Activated naive CD4-positive, alpha-beta T cell treated with anti-CD3 and anti-CD28 coated beads, Interleukin-2, amount 50 U/mL, for 16 hours (primary cell): Measurements from ENCODE around the gene PRR18.

ENCODE experiments used
- DNase-seq: peaks from one replicate; pipeline ENCODE4 v3.0.0-alpha.2; 2020

PRR18 gene

DNA sequence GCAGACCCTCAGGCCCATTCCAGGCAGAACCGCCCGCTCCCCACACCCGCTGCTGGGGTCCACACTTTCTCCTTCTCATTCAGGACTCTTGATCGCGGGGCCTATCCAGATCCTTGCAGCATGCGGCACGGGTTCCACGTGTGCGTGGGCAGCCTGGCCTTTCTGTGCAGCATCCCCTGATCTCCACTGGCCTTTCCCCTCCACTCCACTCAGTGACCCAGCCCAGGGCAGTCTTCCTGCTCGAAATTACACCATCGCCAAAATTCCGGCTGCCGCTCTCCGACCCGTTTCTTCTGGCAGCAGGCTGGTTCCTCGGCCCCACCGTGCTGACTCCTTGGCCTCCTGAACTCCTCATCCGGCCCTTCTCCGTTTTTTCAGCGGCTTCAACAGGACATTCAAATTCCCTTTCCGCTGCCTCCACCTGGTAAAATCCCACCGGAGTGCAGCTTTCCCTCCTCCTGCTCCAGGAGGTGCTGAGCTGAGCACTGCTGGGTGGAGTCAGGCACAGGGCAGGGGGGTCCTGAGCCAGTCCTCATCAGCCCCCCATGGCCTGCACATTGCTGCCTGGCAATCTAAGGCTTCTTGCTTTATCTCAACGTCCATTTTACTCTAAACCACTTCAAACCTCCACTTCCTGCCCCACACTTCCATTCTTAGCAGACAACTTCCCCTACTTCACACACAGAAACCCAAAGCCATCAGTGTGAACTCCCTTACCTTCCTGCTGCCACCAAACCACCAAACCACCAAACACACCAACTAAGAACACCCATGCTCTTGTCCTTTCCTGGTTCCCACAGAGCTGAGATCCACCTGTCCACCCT is 25.2 kb upstream of the PRR18 start:
- no peak for DNase-seq

DNA sequence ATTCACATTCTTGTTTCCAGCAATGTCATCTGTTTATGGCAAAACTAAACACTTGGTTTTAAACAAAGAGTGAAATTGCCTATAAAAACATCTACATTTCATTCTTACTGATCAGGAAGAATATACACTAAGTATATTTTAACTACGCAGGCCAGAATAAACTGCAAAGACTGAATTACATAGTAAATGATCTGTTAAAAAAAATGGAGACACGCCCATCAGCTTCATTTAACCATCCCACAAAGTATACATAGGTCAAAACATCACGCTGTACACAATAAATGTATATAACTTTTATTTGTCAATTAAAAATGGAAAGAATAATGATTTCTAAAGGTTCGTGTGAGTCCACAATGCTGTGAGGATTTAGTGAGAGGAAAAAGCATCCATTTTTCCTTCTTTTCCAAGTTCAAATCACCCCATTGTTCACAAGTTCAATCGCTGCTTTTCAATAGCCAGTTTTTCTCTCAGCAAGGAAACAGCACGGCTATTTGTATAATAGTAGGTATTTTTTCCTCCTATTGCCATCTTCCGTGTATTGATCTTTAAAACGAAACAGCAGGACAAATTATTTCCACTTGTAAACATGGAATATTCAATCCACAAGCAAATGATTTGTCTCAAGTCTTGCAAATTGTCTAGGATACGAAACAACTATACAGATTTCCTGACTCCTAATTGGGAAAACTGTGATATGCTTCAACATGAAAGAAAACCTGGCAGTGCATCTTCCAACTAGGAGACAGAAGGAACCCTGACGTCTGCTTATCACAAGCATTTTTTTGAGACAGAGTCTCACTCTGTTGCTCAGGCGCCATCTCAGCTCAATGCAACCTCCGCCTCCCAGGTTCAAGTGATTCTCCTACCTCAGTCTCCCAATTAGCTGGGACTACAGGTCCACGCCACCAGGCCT is 23.6 kb upstream of the PRR18 start:
- no peak for DNase-seq

DNA sequence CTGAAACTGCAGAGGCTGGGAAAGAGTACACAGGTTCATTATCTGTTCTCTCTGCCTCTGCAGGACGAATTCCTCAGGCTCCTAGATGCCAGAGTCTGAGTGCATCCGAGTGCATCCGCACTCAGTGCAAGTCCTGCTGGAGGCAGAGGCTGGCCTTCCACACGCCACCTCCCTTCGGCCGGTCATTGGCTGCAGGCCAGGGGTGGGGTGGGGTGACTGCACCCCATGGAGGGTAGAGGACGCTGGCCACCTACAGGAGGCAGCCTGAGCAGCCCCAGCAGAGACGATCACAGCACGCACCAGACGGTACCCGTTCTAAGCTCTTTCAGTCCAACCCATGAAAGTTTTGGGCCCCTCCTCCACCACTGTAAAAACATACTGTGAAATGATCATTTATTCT is 22.4 kb upstream of the PRR18 start:
- no peak for DNase-seq

DNA sequence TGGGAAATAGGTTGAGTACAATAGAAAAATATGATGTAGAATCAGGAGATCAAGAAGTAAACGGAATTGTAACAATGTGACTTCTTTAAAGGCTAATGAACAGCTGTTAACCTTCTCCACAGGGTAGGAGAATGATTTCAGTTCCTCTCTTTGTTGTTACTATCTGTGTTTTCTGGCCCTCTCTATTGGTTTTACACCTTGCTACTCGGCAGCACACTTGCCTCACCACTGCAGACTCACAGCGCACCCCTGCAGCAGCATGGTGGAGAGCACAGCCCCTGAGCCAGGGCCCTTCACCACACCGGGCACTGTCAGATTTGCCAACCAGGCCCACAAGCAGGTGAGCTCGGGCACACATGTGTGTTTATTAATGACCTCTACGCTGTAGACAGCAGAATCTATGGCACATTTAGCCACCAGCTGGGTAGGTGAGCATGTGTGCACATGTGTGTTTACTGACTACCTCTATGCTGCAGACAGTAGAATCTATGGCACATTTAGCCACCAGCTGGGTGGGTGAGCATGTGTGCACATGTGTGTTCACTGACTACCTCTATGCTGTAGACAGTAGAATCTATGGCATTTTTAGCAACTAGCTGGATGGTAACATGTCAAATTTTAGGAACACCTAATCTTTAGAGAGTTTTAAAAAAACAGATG is 17.3 kb upstream of the PRR18 start:
- DNase-seq, result no peak

DNA sequence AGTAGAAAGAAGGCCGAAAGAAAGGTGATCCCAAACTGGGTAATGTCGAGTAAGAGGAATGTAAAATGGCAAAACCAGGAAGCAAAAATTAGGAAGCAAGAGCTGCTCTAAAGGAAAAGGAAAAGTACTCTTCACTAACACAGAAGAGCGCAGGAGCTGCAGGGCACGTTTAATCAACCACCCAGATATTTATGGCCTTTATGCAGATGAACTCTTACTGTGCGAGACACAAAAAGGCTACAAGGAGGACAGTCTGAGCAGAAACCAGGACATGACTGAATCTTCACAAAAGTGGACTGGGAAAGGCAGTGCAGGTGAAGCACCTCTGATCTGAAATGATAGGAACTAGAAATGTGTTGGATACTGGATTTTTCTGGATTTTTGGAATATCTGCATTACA is 15.2 kb upstream of the PRR18 start:
- DNase-seq, result no peak

DNA sequence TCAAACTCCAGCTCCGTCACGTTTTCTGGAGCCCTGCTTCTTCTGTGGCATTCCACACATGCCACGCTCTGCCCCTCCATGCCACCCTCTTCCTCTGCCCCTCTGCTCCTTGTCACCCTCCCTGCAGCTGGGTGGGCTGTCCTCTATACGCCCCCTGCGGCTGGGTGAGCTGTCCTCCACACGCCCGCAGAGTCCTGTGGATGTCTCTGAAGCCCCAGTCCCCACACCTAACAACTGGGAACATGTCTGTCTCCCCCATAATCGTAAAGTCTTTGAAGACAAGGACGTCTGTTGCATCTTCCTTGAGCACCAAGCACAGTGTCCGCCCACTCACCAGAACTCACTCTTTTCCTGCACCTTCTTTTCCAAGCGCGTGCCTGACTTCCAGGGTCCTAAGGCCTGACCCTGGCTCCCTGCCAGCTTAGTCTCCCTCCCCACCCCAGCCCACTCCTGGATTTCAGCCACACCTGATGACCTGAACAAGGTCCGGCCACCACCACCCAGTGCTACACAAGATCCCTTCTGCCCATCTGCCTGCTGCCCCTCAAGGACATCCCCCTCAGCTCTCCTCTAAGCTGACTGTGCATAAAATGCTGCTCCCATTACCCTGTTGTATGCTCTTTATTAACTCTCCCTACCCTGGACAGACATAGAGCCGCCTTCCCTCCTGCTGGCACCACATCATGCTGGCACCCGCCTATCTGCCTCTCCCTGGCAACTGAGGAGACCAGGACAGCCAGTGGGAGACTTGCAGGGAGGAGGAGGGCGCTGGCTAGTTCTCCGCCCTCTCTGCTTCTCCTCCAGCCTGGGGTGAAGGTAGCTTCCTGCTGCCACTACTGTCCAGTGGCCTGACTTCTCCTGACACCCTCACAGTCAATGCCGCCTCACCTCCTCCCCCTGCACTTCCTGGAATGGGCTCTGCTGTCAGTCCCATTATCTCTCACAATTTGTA is 10.7 kb upstream of the PRR18 start:
- no peak for DNase-seq

DNA sequence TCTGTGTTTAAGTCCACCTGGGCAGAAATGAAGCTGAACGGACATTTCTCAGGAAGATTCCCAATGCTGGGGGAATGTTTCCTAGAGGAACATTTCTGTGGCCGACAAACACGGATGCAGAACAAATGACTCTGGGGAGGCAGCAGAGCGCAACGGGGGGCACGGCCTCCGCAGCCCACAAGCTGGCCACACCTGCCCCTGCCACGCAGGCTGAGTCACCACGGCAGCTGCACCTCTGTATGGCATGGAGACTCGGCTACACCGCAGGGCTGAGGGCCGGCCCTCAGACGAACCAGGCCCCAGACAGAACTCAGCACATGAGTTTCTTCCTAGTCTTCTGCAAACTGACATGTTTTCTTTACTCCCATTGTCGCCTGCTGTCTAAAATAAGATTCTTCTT is 10.0 kb upstream of the PRR18 start:
- DNase-seq, result no peak

DNA sequence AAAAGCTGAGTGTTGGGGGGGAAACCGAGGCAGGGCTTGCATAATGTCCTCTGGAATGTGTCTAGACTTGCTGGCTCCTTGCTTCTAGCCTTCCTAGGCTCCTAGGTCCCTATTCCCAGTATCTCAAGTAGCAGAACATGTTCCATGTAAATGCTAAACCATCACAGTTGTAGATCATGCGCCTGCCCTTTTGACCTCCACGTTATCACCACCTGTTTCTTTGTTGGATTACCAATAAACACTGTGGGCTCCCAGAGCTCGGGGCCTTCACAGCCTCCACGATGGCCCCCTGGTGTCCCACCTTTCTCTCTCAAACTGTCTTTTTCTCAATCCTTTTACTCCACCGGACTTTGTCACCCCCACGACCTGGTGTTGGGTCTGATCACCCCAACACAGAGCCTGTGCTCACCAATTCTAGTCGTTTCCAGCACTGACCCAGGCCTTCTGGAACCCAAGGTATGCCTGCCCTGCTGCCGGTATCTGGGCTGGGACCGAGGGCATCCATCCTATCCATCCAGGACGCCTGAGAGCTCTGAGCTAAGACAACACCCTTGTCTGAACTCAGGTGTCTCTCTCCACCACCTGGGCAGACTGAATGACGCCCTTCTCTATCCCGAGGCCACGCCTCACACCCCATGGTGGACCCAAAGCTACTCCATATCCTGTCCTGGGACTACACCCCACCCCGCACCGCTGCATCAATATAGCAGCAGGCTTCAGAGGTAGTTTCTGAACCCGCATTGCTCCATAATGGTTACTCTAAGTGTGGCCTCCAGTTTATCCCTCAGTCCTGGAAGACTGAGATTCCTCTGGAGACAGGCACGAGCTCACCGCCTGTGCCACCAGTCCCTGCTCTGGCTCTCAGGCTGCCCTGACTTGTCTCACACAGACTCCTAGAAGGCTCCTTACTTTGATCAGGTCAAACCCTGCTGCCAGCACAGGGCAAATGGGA is 9.3 kb upstream of the PRR18 start:
- DNase-seq, result no peak

DNA sequence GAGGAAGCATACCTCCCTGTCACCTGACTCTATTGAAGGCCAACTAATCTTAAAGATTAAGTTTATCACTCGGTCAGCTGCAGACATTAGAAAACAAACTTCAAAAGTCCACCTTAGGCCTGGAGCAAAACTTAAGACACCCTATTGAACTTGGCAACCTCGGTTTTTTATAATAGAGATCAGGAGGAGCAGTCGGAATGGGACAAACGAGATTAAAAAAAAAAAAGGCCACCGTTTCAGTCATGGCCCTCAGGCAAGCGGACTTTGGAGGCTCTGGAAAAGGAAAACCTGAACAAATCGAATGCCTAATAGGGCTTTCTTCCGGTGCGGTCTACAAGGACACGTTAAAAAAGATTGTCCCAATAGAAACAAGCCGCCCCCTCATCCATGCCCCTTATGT is 7.2 kb upstream of the PRR18 start:
- DNase-seq, result no peak

DNA sequence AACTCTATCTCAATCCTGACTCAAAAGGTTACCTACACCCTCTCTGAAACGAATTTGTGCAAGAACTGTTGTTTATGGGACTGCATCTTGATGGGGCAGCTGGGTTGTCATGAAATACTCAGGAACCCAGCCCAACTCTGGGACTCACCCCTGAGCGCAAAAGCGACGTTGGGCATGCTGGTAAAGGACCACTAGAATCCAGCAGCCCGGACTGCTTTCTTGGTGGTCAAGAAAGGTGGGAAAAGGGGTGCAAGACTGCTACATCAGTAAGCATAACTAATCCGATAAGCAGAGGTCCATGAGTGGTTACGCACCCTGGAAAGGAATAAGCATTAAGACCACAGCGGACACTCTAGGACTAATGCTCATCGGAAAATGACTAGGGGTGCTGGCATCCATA is 6.3 kb upstream of the PRR18 start:
- DNase-seq, result no peak

DNA sequence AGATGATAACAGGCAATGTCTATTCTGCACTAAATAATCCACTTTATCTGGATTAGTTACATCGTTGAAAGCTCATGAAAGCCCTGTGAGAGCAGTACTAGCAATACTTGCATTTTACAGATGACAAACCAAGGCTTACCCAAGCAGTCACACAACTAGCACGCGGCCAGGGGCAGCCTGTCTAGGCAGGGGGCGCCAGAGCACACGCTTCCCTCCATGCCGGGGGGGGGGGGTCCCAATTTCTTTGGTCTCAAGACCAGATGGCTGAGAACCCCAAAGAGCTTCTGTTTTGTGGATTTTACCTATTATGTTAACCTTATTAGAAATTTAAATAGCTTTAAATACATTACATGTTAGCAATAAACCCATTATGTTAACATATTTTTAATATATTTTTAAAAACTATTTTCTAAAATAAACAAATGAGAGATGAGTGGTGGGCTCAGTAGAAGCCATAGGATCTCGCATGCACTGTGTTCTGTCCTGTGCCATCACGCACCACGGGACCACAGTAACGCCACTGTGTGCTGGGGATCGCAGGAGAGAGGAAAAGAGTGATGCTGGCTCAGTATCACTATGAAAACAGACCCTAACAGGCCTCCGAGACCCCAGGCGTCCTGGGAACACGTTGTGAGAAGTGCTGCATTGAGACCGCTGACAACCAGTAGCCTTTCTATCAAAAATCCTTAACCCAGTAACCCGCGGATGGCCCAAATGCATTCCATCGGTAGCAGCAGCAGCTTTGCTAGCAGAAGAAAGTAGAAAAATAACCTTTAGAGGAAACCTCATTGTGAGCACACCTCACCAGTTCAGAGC is 5.3 kb upstream of the PRR18 start:
- peak; percentile 59 for DNase-seq

DNA sequence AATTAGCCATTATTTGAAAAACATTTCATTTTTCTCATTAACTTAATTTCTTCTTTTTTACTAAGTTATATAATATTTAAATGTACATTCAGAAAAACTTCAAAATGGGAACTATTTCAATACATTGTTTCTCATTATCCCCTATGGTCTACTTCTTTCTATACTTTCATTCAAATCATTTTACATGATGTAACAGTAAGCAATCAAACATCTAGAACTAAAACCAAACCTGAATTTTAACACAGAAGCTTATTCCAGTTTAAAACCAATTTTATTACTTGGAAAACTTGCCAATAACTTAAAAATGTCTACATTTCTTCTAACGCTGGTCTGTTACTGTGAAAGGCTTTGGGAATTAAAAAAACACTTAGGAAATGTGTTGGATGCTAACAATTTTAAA is 4.6 kb upstream of the PRR18 start:
- DNase-seq, result no peak

DNA sequence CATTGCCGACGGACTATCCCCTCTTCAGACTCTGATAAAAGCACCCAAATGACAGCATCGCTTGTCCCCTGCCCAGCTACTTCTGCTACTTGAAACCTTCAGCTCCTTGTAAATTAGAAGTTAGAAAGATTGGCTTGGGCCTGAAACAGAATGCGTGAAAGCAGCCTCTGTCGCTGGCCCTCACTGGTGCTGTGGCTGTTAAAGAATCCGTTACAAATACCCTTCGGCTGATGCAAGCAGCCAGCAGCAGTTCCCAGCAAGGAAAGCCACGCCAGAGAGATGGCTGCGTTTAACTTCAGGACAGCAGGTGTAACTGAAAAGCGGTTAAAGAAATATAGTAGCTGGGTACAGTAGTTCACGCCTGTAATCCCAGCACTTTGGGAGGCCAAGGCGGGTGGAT is 2.4 kb upstream of the PRR18 start:
- DNase-seq, result no peak

DNA sequence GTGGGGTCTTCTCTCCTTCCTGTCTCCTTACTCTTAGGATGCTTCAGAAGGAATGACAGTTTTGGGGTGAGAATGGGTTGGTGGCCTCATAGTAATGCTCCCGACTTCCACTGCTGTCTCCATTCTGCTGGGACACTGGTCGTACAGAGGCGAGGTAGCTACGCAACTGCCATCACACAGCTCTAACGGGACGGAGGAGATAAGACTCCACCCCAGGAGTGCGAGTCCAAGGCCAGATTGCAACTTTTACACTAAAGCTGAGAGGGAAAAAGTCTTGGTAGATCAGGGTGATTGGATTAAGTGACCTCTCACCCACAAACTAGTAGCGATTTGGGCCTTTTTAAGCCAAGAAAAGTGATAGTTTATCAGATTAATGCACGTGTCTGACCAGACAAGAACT is 1.8 kb upstream of the PRR18 start:
- DNase-seq, result no peak

DNA sequence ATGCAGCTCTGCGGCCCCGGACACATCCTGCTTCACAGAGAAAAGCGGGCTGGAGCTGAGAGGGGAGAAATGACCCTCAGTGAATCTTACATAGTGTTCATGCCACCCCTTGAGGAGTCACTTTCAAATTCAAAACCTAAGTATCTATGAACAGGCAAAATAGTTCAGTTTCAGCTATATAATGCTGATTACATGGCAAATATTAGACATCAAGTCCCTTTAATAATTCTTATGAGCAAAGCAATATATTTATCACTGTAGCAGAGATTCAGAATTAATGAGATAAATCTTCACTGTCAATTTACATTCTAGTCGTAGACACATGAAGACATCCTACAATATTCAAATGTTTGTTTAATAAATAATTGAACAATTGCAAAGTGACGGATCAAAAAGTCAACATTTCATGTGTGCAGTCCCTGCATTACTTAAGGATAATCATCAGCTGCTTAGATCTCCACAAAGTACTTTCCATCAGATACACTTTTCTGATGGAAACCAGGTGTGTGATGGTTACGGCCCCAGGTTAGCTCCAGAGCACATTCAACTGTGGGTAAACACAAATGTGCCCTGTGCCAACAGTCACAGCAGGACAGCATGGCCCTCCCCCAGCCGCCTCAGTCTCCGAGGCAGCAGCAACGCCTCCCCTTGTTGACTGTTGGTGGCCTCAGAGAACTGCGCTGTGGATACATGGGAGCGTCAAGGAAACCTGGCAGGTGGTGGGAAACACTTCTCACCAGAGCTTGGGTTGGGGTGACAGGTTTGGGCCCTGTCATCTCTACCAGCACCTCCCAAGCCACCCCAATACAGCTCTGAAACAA is 787 bp upstream of the PRR18 start:
- DNase-seq, result no peak

DNA sequence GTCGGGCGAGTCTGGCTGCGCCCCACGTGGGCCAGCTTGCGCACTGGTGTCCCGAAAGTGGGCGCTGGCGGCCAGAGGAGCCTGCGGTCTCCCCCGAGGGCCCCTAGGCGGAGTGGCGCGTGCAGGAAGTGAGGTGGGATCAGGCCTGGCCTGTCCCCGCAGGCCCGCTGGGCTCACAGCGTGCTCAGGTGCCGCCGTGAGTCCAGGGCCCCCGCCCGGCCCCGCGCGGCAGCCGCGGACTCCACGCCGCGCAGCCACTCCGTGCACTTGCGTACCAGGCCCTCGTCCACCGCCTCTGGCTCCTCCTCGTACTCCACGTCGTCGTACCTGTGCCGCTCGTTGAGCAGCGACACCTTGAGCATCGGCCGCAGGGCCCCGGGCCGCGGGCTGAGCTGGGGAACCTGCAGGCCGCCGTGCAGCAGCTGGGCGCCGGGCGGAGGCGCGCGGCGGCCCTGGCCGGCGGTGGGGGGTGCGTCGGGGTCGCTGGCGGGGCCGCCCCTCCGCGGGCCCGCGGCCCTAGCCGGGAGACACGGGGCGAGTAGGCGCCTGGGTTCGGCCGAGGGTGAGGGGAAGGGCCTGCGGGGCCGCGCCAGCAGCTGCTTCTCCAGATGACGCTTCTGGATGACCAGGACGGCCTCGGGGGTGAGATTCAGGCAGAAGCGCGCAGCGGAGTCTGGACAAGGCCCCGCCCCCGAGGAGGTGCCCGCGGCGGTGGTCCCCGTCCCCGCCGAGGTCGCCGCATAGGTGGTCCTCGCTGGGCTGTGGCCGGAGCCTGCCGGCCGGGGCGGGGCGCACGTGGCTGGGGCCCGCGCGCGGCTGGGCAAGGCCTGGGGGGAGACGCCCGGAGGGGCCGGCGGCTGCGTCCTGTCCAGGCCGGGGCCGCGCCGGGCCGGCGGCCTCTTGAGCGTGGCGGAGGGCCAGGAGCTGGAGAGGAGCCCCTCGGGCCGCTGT is 835 bp downstream of the PRR18 start:
- DNase-seq, result peak; percentile 36

DNA sequence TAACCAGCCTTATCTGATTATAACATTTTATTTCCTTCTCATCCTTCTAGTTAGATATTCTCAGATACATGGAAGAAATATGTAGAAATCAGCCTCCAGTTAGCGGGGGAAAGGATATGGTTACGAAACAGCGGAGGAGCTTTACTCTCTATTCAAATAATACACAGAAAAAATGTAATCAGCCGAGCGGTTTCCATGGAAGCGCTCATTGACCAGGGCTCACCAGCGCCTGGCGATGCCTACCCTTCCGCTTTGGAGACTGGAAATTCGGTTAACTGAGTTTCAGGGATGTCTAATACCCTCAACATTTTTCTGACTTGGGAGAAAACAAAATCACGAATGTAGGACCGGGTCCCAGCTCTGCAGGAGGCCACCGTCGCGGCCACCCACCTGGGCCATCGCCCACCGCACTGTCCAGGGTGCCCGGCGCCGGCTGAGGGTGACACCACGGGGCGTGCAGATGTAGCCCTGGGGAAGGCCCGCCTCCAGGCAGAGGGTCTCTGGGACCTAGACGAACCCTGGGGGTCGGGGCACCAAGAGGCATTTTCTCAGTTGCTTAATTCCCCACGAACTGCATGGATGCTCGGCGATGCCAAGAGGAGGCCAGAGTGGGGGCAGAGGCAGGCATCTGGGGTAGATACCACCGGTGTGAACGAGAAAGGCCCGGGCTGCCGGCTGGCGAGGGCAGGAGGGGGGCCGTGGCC is 1.7 kb downstream of the PRR18 start:
- DNase-seq, result no peak
